ENCODE measurements around the gene RASD1. TPM values are rescaled to one million over a fixed set of nuclear protein-coding genes. Genes with fewer than 3 reads are reported as not detected.
A peak's percentile ranks its signal among the peaks of the same experiment; 100 is the strongest.

The RASD1 gene
- total and polyA plus RNA-seq, 9 donors, result 3.8 to 8.2 (median 5.0) TPM

DNA sequence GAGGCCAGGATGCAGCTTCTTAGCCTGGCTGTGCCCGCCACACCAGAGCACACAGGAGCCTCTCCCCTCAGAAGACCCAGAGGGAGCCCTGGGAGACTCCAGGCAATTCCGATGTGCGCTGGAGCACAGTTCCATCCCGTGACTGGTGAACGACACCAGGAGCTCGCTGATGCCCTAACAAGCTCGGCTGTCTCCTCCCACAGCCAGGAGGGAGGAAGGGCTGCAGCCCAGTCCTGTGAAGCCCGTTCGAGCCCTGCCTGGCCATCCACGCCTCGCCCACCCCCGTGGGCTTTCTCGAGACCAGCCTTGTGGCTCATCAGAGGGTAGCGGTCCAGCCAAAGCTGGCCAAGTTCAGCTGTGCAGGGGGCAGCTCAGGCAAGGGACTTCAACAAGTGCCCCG is 21.8 kb upstream of the RASD1 start:
- Histone ChIP-seq H3K36me3 (ENCODE audit: control insufficient read depth, insufficient read depth, low read length) (peaks cover 10% of the 10 kb centered on the region), H3K27ac (ENCODE audit: low read length) (no peak overlapping the region), H3K9me3 (replicated peaks; ENCODE audit: control insufficient read depth, low read depth, low read length) (no peaks in the 10 kb centered on the region), H3K27me3 (ENCODE audit: control insufficient read depth, insufficient read depth, low read length) (no peaks in the 10 kb centered on the region), H3K4me1 (ENCODE audit: control insufficient read depth, insufficient read depth, low read length) (peaks cover 48% of the 10 kb centered on the region), H3K4me3 (ENCODE audit: low read length) (no peak overlapping the region)
- WGBS (ENCODE audit: insufficient coverage), result 69% methylated on average over 14 of the region's 15 CpGs
- no peak for DNase-seq

DNA sequence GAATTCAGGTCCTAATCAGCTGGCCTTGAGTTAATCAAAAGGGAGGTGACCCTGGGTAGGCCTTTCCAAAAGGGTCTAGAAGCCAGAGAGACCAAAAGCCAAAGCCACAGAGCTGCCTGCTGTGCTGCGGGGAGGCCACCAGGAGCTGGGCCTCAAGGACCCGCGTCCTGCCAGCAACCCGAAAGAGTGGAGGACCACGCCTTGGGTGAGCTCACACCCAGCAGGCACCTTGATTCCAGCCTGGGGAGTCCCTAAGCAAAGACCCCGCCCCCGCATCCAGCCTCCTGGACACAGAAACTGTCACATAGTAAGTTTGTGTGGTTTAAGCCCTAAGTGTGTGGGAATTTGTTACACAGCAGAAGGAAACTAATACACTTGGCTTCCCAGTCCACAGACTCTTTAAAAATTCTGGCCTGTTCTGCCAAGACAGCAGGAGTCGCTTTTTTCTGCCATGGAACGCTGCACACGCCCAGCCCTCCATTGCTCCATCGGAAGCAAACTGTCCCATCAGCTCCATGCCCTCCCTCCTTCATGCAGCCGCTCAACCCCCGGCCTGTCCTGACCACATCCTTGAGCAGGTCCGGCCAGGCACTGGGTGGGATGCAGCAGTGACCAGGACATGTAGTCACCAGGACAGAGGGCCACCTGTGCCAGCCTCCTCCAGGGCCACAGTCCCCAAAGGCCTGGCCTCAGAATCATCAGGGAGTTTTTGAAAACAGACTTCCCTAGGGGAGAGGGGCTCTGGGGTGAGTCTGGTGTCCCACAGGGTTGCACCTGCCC is 20.9 kb upstream of the RASD1 start:
- no peak overlapping the region for H3K27ac ChIP-seq (ENCODE audit: low read length)
- no peaks in the 10 kb centered on the region for H3K27me3 ChIP-seq (ENCODE audit: control insufficient read depth, insufficient read depth, low read length)
- peaks cover 10% of the 10 kb centered on the region for H3K36me3 ChIP-seq (ENCODE audit: control insufficient read depth, insufficient read depth, low read length)
- DNase-seq, result no peak
- no peak overlapping the region for H3K4me3 ChIP-seq (ENCODE audit: low read length)
- peaks cover 45% of the 10 kb centered on the region for H3K4me1 ChIP-seq (ENCODE audit: control insufficient read depth, insufficient read depth, low read length)
- 87% methylated on average over 11 of the region's 14 CpGs for WGBS (ENCODE audit: insufficient coverage)
- no peaks in the 10 kb centered on the region for H3K9me3 ChIP-seq (replicated peaks; ENCODE audit: control insufficient read depth, low read depth, low read length)

GRCh38 chr17:17515934-17516930 is 20.0 kb upstream of the RASD1 start:
- peak; percentile 83 for DNase-seq
- H3K27me3 ChIP-seq (ENCODE audit: control insufficient read depth, insufficient read depth, low read length), result no peaks in the 10 kb centered on the region
- H3K4me1 ChIP-seq (ENCODE audit: control insufficient read depth, insufficient read depth, low read length), result peaks cover 52% of the 10 kb centered on the region
- 41% methylated on average over 11 of the region's 21 CpGs for WGBS (ENCODE audit: insufficient coverage)
- peaks cover 8% of the 10 kb centered on the region for H3K36me3 ChIP-seq (ENCODE audit: control insufficient read depth, insufficient read depth, low read length)
- H3K9me3 ChIP-seq (replicated peaks; ENCODE audit: control insufficient read depth, low read depth, low read length), result no peaks in the 10 kb centered on the region
- peak overlapping the region; percentile 49 for H3K27ac ChIP-seq (ENCODE audit: low read length)
- no peak overlapping the region for H3K4me3 ChIP-seq (ENCODE audit: low read length)

DNA sequence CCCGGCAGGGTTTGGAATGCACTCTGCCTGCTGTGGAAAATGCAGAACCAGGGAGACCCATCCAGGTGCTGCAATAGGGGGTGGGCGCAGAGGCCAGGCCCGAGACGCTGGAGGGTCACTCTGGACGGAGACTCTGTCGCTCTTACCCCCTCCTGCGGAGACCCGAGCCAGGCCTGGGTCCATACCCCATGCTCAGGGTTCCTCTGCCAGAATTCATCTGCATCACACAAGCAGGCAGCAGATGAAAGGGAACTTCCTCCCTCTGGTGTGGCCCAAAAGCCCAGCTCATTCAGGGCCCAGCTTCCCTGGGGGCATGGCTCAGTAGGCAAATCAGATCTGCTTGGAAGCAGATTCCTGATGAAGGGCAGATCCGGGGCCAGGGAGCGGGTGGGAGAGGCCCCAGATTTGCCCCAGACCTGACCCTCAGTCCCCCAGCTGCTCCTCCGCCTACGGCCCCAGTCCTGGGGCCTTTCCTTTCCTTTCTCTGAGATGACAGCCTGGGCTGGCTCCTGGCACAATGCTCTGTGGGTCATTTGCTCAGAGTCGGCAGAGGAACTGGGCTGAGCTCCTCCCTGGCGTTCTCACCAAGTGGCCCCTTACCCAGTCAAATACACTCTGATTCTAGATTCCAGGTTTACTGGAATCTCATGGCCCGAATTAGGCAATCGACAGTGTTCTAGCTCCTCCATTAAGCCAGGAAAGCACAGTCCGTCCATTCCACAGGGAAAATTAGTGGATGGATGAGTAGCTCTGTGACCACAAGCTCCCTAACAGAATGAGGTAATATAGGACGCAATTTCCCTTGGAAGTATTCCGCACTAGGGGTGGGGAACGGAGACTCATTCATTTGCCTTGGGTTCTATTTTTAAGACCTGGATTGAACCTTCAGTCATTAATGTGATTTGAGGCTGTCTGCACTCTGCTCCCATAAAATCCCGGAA is 19.1 kb upstream of the RASD1 start:
- Histone ChIP-seq H3K27ac (ENCODE audit: low read length) (peak overlapping the region; percentile 49), H3K9me3 (replicated peaks; ENCODE audit: control insufficient read depth, low read depth, low read length) (no peaks in the 10 kb centered on the region), H3K36me3 (ENCODE audit: control insufficient read depth, insufficient read depth, low read length) (no peaks in the 10 kb centered on the region), H3K4me1 (ENCODE audit: control insufficient read depth, insufficient read depth, low read length) (peaks cover 62% of the 10 kb centered on the region), H3K27me3 (ENCODE audit: control insufficient read depth, insufficient read depth, low read length) (no peaks in the 10 kb centered on the region), H3K4me3 (ENCODE audit: low read length) (no peak overlapping the region)
- DNase-seq, result peak; percentile 89
- WGBS (ENCODE audit: insufficient coverage), result 34% methylated on average over 12 of the region's 21 CpGs

- 67% methylated on average over 6 of the region's 16 CpGs for WGBS (ENCODE audit: insufficient coverage)
- H3K27ac ChIP-seq (ENCODE audit: low read length), result no peak overlapping the region
- H3K4me1 ChIP-seq (ENCODE audit: control insufficient read depth, insufficient read depth, low read length), result peaks cover 68% of the 10 kb centered on the region
Observed at GRCh38 chr17:17514361-17514992, 18.3 kb upstream of the RASD1 start.

DNA sequence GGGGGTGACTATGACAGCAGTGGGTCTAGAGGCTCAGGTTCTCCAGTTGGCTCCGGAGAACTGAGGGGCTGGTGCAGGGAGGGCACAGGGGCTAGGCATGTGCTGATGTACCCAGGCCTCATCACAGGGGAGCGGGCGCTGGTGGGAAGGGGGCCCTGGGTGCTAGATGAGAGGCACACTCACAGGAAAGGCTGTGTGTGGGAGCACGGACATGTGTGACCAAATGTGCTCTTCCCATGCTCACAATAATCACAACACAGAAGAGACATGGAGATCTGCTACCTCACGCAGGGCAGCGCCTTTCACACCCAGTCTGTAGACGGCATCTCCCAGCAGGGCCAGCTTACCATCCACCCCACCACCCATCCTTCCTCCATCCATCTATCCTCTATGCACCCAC is 17.4 kb upstream of the RASD1 start:
- Histone ChIP-seq H3K4me1 (ENCODE audit: control insufficient read depth, insufficient read depth, low read length) (peaks cover 73% of the 10 kb centered on the region), H3K27me3 (ENCODE audit: control insufficient read depth, insufficient read depth, low read length) (no peaks in the 10 kb centered on the region), H3K4me3 (ENCODE audit: low read length) (no peak overlapping the region), H3K36me3 (ENCODE audit: control insufficient read depth, insufficient read depth, low read length) (no peaks in the 10 kb centered on the region), H3K9me3 (replicated peaks; ENCODE audit: control insufficient read depth, low read depth, low read length) (no peaks in the 10 kb centered on the region), H3K27ac (ENCODE audit: low read length) (no peak overlapping the region)
- no peak for DNase-seq
- WGBS (ENCODE audit: insufficient coverage), result 99% methylated on average over 7 of the region's 7 CpGs

More at GRCh38 chr17:17514361-17514992, 18.3 kb upstream of the RASD1 start:
- Histone ChIP-seq H3K36me3 (ENCODE audit: control insufficient read depth, insufficient read depth, low read length) (no peaks in the 10 kb centered on the region), H3K4me3 (ENCODE audit: low read length) (no peak overlapping the region), H3K27me3 (ENCODE audit: control insufficient read depth, insufficient read depth, low read length) (no peaks in the 10 kb centered on the region), H3K9me3 (replicated peaks; ENCODE audit: control insufficient read depth, low read depth, low read length) (no peaks in the 10 kb centered on the region)
- no peak for DNase-seq

GRCh38 chr17:17512866-17513265 is 16.7 kb upstream of the RASD1 start:
- WGBS (ENCODE audit: insufficient coverage), result 85% methylated on average over 3 of the region's 5 CpGs
- no peaks in the 10 kb centered on the region for H3K36me3 ChIP-seq (ENCODE audit: control insufficient read depth, insufficient read depth, low read length)
- H3K4me1 ChIP-seq (ENCODE audit: control insufficient read depth, insufficient read depth, low read length), result peaks cover 79% of the 10 kb centered on the region
- DNase-seq, result no peak
- no peaks in the 10 kb centered on the region for H3K9me3 ChIP-seq (replicated peaks; ENCODE audit: control insufficient read depth, low read depth, low read length)
- no peak overlapping the region for H3K4me3 ChIP-seq (ENCODE audit: low read length)
- no peak overlapping the region for H3K27ac ChIP-seq (ENCODE audit: low read length)
- H3K27me3 ChIP-seq (ENCODE audit: control insufficient read depth, insufficient read depth, low read length), result no peaks in the 10 kb centered on the region

DNA sequence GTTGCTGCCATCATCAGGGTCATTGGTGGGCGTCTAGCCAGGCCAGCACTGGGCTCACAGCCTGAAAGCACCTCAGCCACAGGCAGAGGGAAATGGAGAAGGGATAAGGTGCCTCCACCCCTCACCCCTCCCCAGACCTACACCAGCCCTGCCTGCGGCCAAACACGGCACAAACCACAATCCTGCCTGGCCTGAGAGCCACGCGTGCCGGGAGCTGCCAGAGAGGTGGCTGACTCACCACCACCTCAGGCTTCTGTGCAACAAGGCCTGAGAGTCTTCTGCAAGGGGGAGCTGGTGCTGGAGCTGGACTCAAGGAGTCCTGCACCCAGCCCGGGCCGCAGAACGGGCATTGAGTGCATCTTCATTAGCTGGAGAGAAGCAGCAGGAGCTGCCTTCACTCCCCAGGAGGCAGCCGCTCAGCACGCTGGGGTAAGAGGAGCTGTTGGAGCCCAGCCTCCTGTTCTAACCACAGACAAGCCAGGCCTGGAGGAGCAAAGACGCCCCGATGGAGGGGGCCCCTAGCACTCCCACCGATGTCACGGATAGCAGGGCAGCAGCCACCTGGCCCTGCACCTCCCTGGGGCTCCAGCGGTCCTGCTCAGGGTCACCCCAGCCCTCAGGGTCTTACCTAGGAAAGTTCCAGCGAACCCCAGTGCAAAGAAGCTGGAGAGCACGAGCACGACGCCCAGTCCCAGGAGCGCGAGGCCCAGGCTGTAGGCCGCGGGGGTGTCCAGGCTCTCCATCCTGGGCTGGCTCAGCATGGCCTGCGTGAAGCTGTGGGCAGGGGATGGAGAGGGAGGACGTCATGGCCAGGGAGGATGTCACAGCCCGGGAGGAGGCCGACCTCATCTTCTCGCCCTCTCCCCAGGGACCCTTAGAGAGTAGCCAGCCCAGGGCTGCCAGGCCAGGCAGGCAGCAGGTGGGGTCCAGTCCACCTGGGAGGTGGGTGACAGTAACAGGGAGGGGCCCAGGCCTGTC is 16.0 kb upstream of the RASD1 start:
- 68% methylated on average over 20 of the region's 29 CpGs for WGBS (ENCODE audit: insufficient coverage)
- peak; percentile 48 for DNase-seq
- no peak overlapping the region for H3K4me3 ChIP-seq (ENCODE audit: low read length)
- no peaks in the 10 kb centered on the region for H3K36me3 ChIP-seq (ENCODE audit: control insufficient read depth, insufficient read depth, low read length)
- H3K27ac ChIP-seq (ENCODE audit: low read length), result no peak overlapping the region
- no peaks in the 10 kb centered on the region for H3K9me3 ChIP-seq (replicated peaks; ENCODE audit: control insufficient read depth, low read depth, low read length)
- H3K27me3 ChIP-seq (ENCODE audit: control insufficient read depth, insufficient read depth, low read length), result no peaks in the 10 kb centered on the region
- peaks cover 83% of the 10 kb centered on the region for H3K4me1 ChIP-seq (ENCODE audit: control insufficient read depth, insufficient read depth, low read length)
